ENCODE data around the gene ROCK2.

Gene ROCK2

GRCh38 chr2:11200651-11201050 lies 143.8 kb downstream of the ROCK2 start:
- no peak overlapping the region for H3K4me3 ChIP-seq (ENCODE audit: low read depth, low read length)
- no peak for DNase-seq (ENCODE audit: low read depth)
- no peak for TF ChIP-seq CTCF (IDR thresholded peaks at IDR 0.05; ENCODE audit: low read depth, low read length, missing control alignments)

DNA sequence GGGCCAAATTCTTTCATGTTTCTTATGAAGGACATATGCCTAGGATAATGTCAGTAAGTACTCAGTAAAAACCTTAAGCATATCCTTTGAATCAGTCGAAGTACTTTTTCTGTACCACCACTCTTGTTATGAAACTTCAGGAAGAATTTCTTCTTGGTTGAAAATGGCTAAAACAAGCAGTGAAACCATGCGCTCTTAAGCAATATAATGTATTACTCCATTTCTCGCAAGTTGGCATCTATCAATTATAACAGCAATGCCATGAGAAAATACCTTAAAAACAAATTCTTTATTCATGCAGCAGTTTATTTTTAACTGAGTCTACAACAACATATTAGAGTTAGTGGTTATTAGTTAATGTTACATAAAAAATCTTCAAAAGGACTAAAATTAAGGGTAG lies 148.2 kb downstream of the ROCK2 start:
- DNase-seq (ENCODE audit: low read depth), result no peak
- no peak overlapping the region for H3K4me3 ChIP-seq (ENCODE audit: low read depth, low read length)
- no peak for TF ChIP-seq CTCF (IDR thresholded peaks at IDR 0.05; ENCODE audit: low read depth, low read length, missing control alignments)

- no peak overlapping the region for H3K4me3 ChIP-seq (ENCODE audit: low read depth, low read length)
- no peak for DNase-seq (ENCODE audit: low read depth)
- TF ChIP-seq CTCF (IDR thresholded peaks at IDR 0.05; ENCODE audit: low read depth, low read length, missing control alignments), result no peak
Measured at GRCh38 chr2:11187731-11188130, 156.7 kb downstream of the ROCK2 start.

DNA sequence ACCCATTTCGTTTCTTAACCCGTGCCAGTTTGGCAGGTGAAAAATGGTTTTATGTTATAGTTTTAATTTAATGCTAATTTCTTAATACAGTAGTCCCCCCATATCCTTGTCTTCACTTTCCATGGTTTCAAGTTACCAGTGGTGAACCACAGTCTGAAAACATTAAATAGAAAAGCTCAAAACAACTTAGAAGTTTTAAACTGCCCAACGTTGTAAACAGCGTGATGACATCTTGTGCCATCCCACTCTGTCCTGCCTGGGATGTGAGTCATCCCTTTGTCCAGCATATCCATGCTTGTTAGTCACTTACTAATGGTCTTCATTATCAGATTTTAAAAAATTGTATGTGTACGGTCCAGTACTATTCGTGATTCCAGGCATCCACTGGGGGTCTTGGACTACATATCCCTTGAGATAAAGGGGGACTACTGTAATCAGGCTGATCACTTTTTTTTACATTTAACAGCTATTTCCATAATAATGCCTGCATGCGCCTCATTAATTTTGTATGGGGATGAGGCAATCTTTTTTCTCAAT lies 157.3 kb downstream of the ROCK2 start:
- DNase-seq (ENCODE audit: low read depth), result no peak
- no peak for TF ChIP-seq CTCF (IDR thresholded peaks at IDR 0.05; ENCODE audit: low read depth, low read length, missing control alignments)
- no peak overlapping the region for H3K4me3 ChIP-seq (ENCODE audit: low read depth, low read length)

DNA sequence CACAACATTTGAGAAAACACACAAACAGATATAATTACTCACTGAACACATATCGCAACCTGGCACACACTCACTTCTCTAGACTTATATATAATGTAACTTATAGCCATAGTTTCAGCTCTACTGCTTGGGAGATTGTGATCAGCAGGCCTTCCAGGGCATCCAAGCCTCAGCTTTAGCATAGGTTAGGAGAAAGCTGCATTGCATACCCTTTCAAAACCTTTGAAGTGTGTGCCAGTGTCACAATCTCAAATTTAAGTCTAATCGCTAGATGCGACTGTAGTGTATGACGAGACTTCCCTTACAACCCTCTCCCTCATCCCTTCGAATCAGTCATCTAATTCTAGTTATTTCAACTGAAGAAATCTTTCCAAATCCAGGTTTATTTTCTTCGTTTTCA lies 158.3 kb downstream of the ROCK2 start:
- DNase-seq (ENCODE audit: low read depth), result no peak
- no peak overlapping the region for H3K4me3 ChIP-seq (ENCODE audit: low read depth, low read length)
- no peak for TF ChIP-seq CTCF (IDR thresholded peaks at IDR 0.05; ENCODE audit: low read depth, low read length, missing control alignments)

- TF ChIP-seq CTCF (IDR thresholded peaks at IDR 0.05; ENCODE audit: low read depth, low read length, missing control alignments), result no peak
- DNase-seq (ENCODE audit: low read depth), result no peak
Measured at GRCh38 chr2:11182951-11183350, 161.5 kb downstream of the ROCK2 start.

DNA sequence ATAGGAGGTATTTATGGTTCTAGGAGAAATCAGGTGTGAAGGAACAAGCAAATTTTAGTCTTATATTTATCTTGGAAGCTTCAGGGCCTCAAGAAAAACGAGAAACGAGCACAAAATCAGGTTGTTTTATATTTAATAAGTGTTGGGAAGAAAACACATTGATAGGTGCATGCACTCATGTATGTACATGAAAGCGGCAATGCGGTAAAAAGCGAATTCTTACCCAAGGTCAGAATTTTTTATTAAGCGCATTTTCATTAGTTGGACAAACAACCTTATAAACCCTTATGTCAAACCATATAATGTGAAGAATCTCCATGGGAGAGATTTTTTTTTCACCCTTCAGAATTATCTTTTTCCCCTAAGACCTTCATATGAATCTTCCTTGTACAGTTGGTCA lies 163.8 kb downstream of the ROCK2 start:
- TF ChIP-seq CTCF (IDR thresholded peaks at IDR 0.05; ENCODE audit: low read depth, low read length, missing control alignments), result no peak
- DNase-seq (ENCODE audit: low read depth), result no peak
- H3K4me3 ChIP-seq (ENCODE audit: low read depth, low read length), result no peak overlapping the region

More at GRCh38 chr2:11182951-11183350, 161.5 kb downstream of the ROCK2 start:
- no peak overlapping the region for H3K4me3 ChIP-seq (ENCODE audit: low read depth, low read length)

All from GM12864 (cell line).